ENCODE results near the gene CEP72.
"Not testable (repeated sequence)": the region's sequence is repeated elsewhere in the genome, so short reads cannot be mapped to it uniquely, and the experiment has no call there.

DNA sequence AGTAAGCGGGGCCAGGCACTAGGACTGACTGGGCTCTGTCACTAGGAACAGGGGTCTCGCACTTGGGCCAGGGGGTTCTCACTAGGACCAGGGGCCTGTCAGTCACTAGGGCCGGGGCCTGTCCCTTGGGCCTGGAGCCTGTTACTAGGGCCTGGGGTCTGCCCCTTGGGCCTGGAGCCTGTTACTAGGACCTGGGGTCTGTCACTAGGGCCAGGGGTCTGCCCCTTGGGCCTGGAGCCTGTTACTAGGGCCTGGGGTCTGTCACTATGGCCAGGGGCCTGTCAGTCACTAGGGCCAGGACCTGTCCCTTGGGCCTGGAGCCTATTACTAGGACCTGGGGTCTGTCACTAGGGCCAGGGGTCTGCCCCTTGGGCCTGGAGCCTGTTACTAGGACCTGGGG lies 70.1 kb downstream of the CEP72 start:
- TF ChIP-seq, protein P1, sequence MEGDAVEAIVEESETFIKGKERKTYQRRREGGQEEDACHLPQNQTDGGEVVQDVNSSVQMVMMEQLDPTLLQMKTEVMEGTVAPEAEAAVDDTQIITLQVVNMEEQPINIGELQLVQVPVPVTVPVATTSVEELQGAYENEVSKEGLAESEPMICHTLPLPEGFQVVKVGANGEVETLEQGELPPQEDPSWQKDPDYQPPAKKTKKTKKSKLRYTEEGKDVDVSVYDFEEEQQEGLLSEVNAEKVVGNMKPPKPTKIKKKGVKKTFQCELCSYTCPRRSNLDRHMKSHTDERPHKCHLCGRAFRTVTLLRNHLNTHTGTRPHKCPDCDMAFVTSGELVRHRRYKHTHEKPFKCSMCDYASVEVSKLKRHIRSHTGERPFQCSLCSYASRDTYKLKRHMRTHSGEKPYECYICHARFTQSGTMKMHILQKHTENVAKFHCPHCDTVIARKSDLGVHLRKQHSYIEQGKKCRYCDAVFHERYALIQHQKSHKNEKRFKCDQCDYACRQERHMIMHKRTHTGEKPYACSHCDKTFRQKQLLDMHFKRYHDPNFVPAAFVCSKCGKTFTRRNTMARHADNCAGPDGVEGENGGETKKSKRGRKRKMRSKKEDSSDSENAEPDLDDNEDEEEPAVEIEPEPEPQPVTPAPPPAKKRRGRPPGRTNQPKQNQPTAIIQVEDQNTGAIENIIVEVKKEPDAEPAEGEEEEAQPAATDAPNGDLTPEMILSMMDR (IDR thresholded peaks at IDR 0.05; ENCODE audit: low read length): not testable (repeated sequence)
- TF ChIP-seq EZH2 (IDR thresholded peaks at IDR 0.05; ENCODE audit: borderline replicate concordance, low read length): not testable (repeated sequence)
